CD4-positive, alpha-beta T cell treated with Interferon alpha-2 for 1 hour (primary cell): ENCODE results near the gene PPP1R8.
"Not testable (repeated sequence)": the region's sequence is repeated elsewhere in the genome, so short reads cannot be mapped to it uniquely, and the experiment has no call there.

Experiments used
- DNase-seq, 2 donors: peaks; one replicate each; pipeline ENCODE4 v3.0.0-alpha.2; 2020 to 2022

Gene PPP1R8

GRCh38 chr1:27830621-27831440 lies at the start of gene PPP1R8:
PPP1R8 (plus strand) TSS chr1:27830782; CDS start chr1:27830836, 54 bp downstream.
- peak; percentile 87 to 88 for DNase-seq

- DNase-seq: no peak
Observed at GRCh38 chr1:27782950-27783349, 47.6 kb upstream of the PPP1R8 start.

GRCh38 chr1:27784700-27785099 lies 45.9 kb upstream of the PPP1R8 start:
- DNase-seq: no peak

- DNase-seq: no peak
Observed at GRCh38 chr1:27785781-27786455, 44.7 kb upstream of the PPP1R8 start.

- no peak for DNase-seq
Observed at GRCh38 chr1:27787895-27788294, 42.7 kb upstream of the PPP1R8 start.

DNA sequence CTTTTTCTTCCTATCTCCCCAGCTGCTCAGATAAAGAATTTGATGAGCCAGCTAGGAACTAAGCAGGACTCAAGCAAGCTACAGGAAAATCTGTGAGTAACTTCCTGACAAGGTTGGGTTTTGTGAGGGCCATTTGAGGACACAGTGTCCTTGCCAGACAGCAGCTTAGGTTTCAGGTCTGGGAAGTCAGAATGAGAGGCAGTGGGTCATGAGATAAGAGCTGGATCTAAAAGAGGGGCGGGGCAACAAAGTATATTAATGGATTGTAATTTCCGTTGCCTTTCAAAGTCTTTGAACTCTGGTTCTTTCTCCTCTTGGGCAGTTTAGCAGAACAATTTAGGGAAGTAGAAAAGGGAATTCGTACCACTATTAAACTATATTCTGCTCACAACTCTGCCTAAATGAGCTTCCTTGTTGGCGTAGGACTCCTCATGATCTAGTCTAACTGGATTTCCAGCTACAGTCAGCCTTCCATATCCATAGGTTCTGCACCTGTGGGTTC lies 41.0 kb upstream of the PPP1R8 start:
- no peak for DNase-seq

GRCh38 chr1:27790270-27790669 lies 40.3 kb upstream of the PPP1R8 start:
- DNase-seq: not testable (repeated sequence)

GRCh38 chr1:27795601-27796000 lies 35.0 kb upstream of the PPP1R8 start:
- no peak for DNase-seq

GRCh38 chr1:27804791-27805190 lies 25.8 kb upstream of the PPP1R8 start:
- DNase-seq: no peak

- no peak for DNase-seq
Observed at GRCh38 chr1:27806758-27807157, 23.8 kb upstream of the PPP1R8 start.

- DNase-seq: no peak
Observed at GRCh38 chr1:27807385-27807784, 23.2 kb upstream of the PPP1R8 start.

- not testable (repeated sequence) for DNase-seq
Observed at GRCh38 chr1:27808131-27808530, 22.5 kb upstream of the PPP1R8 start.

DNA sequence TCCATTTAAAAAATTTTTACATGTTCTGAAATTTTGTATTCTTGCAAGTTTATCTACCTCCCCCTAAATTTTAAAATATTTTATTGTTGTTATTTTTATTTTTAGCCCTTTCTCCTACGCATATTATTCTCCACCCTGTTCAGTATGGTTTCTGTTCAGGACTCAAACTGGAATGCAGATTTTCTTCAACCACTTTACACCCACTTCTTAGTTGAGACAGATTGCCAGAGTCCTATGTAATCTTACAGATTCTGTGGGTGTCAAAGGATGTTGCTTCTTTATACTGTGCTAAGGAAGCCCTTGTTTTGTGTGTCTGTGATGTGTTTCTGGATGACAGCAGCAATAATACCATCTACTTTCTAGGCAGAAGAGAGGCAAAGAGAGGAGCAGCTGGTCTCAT lies 20.7 kb upstream of the PPP1R8 start:
- no peak for DNase-seq

DNA sequence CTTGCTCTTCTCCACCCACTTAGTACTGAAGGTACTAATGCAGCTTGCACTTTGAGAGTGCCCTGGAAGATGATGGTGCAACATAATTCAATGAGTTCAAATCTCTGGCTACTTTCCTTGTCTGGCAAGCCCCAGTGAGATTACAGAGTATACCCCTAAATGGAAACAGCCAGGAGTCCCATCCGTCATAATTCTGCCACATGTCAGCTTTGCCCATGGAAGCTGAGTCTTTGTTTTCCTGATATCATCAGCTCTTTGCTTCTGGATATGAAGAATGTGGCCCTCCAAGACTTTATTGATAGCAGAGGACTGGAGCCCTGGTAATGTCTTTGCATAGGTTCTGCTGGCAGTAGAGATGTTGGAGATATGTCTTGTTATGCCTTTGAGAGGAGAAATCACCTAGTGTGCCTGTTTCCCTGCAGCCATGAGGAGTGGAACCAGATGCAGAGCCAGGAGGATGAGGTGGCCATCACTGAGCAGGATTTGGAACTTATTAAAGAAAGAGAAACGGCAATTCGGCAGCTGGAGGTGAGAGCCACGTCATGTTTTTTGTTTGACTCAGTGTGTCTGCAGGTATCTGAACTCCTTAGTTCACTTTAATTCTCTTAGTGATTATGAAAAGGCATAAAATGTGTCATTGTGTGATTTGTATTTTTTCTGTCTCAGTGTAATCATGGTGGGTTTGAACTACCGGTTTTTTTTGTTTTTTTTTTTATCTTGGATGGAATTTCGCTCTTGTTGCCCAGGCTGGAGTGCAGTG lies 18.7 kb upstream of the PPP1R8 start:
- DNase-seq: no peak

DNA sequence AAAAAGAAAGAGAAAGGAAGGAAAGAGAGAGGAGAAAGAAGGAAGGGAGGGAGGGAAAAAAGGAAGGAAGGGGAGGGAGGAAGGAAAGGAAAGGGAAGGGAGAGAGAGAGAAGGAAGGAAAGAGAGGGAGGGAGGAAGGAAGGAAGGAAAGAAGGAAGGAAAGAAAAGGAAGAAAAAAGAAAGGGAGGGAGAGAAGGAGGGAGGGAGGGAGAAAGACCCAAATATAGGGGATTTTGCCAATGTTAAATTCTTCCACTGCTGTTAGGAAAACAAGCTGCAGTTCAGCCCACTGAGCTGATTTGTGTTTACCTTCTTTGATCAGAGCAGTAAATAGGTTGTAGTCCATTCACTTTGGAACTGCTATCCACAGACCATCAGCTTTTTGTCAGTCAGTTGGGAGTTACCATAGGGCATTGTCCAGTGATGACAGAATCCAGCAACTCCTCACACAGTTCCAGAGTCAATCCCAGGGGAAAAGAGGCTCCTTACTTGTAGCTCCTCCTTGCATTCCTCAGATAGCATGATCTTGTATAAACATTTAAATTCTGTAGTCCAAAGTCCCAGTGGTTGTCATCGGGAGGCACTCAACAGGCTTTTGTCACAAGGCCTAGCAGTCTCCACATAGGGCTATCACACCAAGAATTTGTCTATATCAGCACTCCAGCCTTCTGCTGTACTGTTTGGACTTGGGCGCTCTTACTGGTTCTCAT lies 13.5 kb upstream of the PPP1R8 start:
- no peak for DNase-seq

DNA sequence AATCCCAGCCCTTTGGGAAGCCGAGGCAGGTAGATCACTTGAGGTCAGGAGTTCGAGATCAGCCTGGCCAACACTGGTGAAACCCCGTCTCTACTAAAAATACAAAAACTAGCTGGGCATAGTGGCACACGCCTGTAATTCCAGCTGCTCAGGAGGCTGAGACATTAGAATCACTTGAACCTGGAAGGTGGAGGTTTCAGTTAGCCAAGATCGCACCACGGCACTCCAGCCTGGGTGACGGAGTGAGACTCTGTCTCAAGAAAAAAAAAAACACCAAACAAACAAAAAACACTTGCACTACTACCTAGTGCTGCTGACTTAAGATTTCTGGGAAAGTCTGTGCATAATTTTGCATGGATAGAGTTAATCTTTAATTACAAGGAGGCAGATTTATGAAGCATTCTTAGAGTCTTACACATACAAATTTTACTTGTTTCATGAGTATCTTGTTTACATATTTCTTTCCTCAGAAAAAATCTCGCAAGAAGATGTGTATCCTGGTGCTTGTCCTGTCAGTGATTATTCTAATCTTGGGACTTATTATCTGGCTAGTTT lies 8.7 kb upstream of the PPP1R8 start:
- no peak for DNase-seq

- no peak for DNase-seq
Observed at GRCh38 chr1:27823784-27824183, 6.8 kb upstream of the PPP1R8 start.

- no peak for DNase-seq
Observed at GRCh38 chr1:27824411-27824810, 6.2 kb upstream of the PPP1R8 start.

DNA sequence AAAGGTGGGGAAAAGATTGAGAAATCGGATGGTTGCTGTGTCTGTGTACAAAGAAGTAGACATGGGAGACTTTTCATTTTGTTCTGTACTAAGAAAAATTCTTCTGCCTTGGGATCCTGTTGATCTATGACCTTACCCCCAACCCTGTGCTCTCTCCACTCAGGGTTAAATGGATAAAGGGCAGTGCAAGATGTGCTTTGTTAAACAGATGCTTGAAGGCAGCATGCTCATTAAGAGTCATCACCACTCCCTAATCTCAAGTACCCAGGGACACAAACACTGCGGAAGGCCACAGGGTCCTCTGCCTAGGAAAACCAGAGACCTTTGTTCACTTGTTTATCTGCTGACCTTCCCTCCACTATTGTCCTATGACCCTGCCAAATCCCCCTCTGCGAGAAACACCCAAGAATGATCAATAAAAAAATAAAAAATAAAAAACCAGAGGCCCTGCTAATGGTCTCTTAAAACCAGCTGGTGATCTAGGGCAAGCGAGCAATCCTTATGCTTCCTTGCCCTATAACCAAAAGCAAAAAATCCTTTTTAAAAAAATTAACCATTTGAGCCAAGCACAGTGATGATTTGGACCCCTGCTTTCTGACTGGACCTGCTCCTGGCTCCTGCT lies 1.1 kb upstream of the PPP1R8 start:
- DNase-seq: not testable (repeated sequence)

- no peak for DNase-seq
Observed at GRCh38 chr1:27831568-27832410, 1.2 kb downstream of the PPP1R8 start.

GRCh38 chr1:27832762-27833161 lies 2.2 kb downstream of the PPP1R8 start:
- DNase-seq: no peak
